K562 (cell line): ENCODE data around the gene FAR1. TPM values are rescaled to one million over a fixed set of nuclear protein-coding genes. Genes with fewer than 3 reads are reported as not detected.

Experiments
- ATAC-seq: fragments of 200-7000 bp; cut with Tn5 transposase; 3 replicates; pipeline ENCODE4 v1.9.1; 2020; ENCODE audit warnings: moderate library complexity
- BruUV-seq: library from RNA; stranded (reverse); fragments of 400-500 nt; replicated peaks from 2 replicates; lab custom pipeline; 2021; lab: Mats Ljungman, UMichigan
- CTCF ChIA-PET: fragments of 300-600 bp; formaldehyde crosslinking; extraction: SDS; loops from one replicate; lab custom pipeline; 2021; ENCODE audit warnings: low intra/inter-chr PET ratio; lab: Yijun Ruan, JAX
- POLR2A ChIA-PET: fragments of 300-600, 350-650 bp; sonication (Branson Sonifier 250); formaldehyde crosslinking; extraction: SDS; loops from one replicate; lab custom pipeline; 2021; ENCODE audit warnings: antibody characterized with exemption, inconsistent platforms; lab: Yijun Ruan, JAX
- DNase-seq, 4 experiments: peaks; one replicate each; pipeline versions ENCODE4 v3.0.0 to v3.0.0-alpha.2; 2011 to 2018; ENCODE audit warnings: low spot score in 3 of 4, mixed read lengths in 3 of 4; ENCODE audit errors: extremely low read depth in 1 of 4
- FAIRE-seq: peaks from 2 replicates; lab custom pipeline; 2011; peaks lifted over from hg19 to GRCh38; lab: Jason Lieb, UNC
- H2AFZ ChIP-seq: 2 replicates; pipeline ENCODE4 v1.6.0; 2011; ENCODE audit warnings: low read depth, low read length, control low read depth, inconsistent platforms
- H3K27ac ChIP-seq: fragments of 200-600 bp; 3 replicates; pipeline ENCODE4 v1.8.0; 2011; ENCODE audit warnings: low read depth, mild to moderate bottlenecking, control low read depth, inconsistent platforms, low read length, moderate library complexity, mixed read lengths; ENCODE audit errors: extremely low read depth
- H3K27me3 ChIP-seq, 2 experiments: fragments of 300-600 bp in 1 of 2; 2 replicates in 1 of 2; 3 replicates in 1 of 2; pipeline versions ENCODE4 v1.6.0 to v1.8.0; 2011; ENCODE audit warnings: inconsistent platforms in 2 of 2, low read length in 2 of 2, mild to moderate bottlenecking in 1 of 2, mixed read lengths in 1 of 2, moderate library complexity in 1 of 2; ENCODE audit not compliant: control insufficient read depth in 2 of 2, insufficient read depth in 2 of 2
- H3K36me3 ChIP-seq: fragments of 300-600 bp; 3 replicates; pipeline ENCODE4 v1.8.0; 2011; ENCODE audit warnings: mild to moderate bottlenecking, low read length, inconsistent platforms; ENCODE audit not compliant: control insufficient read depth, insufficient read depth
- H3K4me1 ChIP-seq, 2 experiments: fragments of 200-600 bp in 1 of 2; replicated peaks in 1 of 2; 2 replicates in 1 of 2; 3 replicates in 1 of 2; pipeline versions ENCODE4 v1.5.1 to v1.8.0; 2011; ENCODE audit warnings: inconsistent platforms in 2 of 2, low read length in 2 of 2, mild to moderate bottlenecking in 1 of 2, mixed read lengths in 1 of 2, moderate library complexity in 1 of 2; ENCODE audit not compliant: control insufficient read depth in 2 of 2, insufficient read depth in 2 of 2
- H3K4me2 ChIP-seq: 2 replicates; pipeline ENCODE4 v1.6.1; 2011; ENCODE audit warnings: low read length, control low read depth, inconsistent platforms, mixed read lengths; ENCODE audit not compliant: insufficient read depth
- H3K4me3 ChIP-seq: fragments of 200-600 bp; sonication (generic), shearing (Covaris generic); 2 replicates; pipeline ENCODE4 v1.5.1; 2016; ENCODE audit warnings: control low read depth, inconsistent platforms
- H3K79me2 ChIP-seq: fragments of 200-600 bp; 3 replicates; pipeline ENCODE4 v1.8.0; 2011; ENCODE audit warnings: low read length, inconsistent platforms; ENCODE audit not compliant: control insufficient read depth, insufficient read depth
- H3K9ac ChIP-seq, 2 experiments: 2 replicates each; pipeline versions ENCODE4 v1.6.0 to v1.6.1; 2011; ENCODE audit warnings: low read depth in 2 of 2, low read length in 2 of 2, control low read depth in 1 of 2, inconsistent platforms in 1 of 2, mild to moderate bottlenecking in 1 of 2, mixed read lengths in 1 of 2; ENCODE audit not compliant: insufficient read depth in 1 of 2
- H3K9me1 ChIP-seq: one replicate; pipeline ENCODE4 v1.6.0; 2011; ENCODE audit warnings: inconsistent platforms, mild to moderate bottlenecking, low read length, moderate library complexity; ENCODE audit not compliant: control insufficient read depth, insufficient read depth
- H3K9me3 ChIP-seq: replicated peaks from 2 replicates; pipeline ENCODE4 v1.5.1; 2011; ENCODE audit warnings: low read depth, low read length, inconsistent platforms; ENCODE audit not compliant: control insufficient read depth, insufficient read depth
- H4K20me1 ChIP-seq: replicated peaks from 2 replicates; pipeline ENCODE4 v1.6.1; 2011; ENCODE audit warnings: low read length, inconsistent platforms, mixed read lengths; ENCODE audit not compliant: control insufficient read depth, insufficient read depth
- EZH2 ChIP-seq: IDR thresholded peaks from 2 replicates; pipeline ENCODE4 v1.6.1; 2012; ENCODE audit warnings: low read depth, mild to moderate bottlenecking, inconsistent platforms, low read length, borderline replicate concordance
- FOXJ2 ChIP-seq: fragments of 200-800 bp; sonication (Bioruptor generic); IDR thresholded peaks from 2 replicates; pipeline ENCODE4 v1.6.1; 2016; ENCODE audit warnings: missing genetic modification characterization, missing compliant biosample characterization
- MCM7 ChIP-seq, 2 experiments: fragments of 450-650 bp; IDR thresholded peaks; 2 replicates each; pipeline ENCODE4 v1.6.1; 2016 to 2018
- POLR2H ChIP-seq: IDR thresholded peaks from 2 replicates; pipeline ENCODE4 v1.6.1; 2016; ENCODE audit warnings: missing genetic modification characterization, low read depth, mild to moderate bottlenecking, control low read depth, missing compliant biosample characterization, moderate library complexity
- PURB ChIP-seq: sonication (generic); formaldehyde crosslinking; IDR thresholded peaks from 2 replicates; pipeline ENCODE4 v1.9.0; 2021; ENCODE audit warnings: low read depth, mild to moderate bottlenecking, missing genetic modification reagents
- SUPT5H ChIP-seq: fragments of 450-650 bp; IDR thresholded peaks from 2 replicates; pipeline ENCODE4 v1.6.1; 2016
- WGBS: fragments of 100-300 bp; shearing (Covaris generic); methylation state at CpG from one replicate; pipeline ENCODE4 v1.1.6; 2016; ENCODE audit warnings: low coverage, mixed read lengths; ENCODE audit not compliant: insufficient coverage; ENCODE audit errors: missing lambda C conversion rate; 5-methylcytosine and 5-hydroxymethylcytosine counted together
- in situ Hi-C: fragments of 300-500 bp; cut with MboI; formaldehyde crosslinking; loops from 4 replicates; pipeline ENCODE4 v1.15.0; 2018; ENCODE audit warnings: inconsistent platforms, mixed read lengths
- intact Hi-C: fragments of 100-400 bp; cut with micrococcal nuclease; formaldehyde crosslinking; loops from 2 replicates; pipeline ENCODE4 v1.14.2; 2022
- polyA plus RNA-seq, 8 experiments: library from polyadenylated mRNA; depleted of rRNA in 4 of 8; stranded (reverse) in 5 of 8; unstranded in 3 of 8; fragments of >200 nt; fragmentation: Nextera tagmentation in 2 of 8; fragmentation: Illumina TruSeq in 1 of 8; extraction: Ambion mirVana in 2 of 8; extraction: Trizol in 1 of 8; gene quantifications; 2 replicates each; pipeline versions ENCODE4 v1.2.1 to v1.2.3, GENCODE V29; 2011 to 2014; ENCODE audit warnings: inconsistent platforms in 1 of 8, missing spikeins in 1 of 8
- total RNA-seq, 7 experiments: library from RNA; depleted of rRNA in 6 of 7; stranded (reverse); fragments of >200 nt in 6 of 7; fragmentation: Illumina TruSeq in 2 of 7; extraction: Trizol in 2 of 7; gene quantifications; 2 replicates each; pipeline versions ENCODE4 v1.2.1 to v1.2.3, GENCODE V29; 2011 to 2021; ENCODE audit warnings: low replicate concordance in 1 of 7
- TF ChIP-seq, protein P1 (sequence below): fragments of 250-450 bp; sonication (Bioruptor Pico); IDR thresholded peaks from 2 replicates; pipeline ENCODE4 v1.8.0; 2021; ENCODE audit warnings: moderate library complexity, mild to moderate bottlenecking, inconsistent platforms

Gene FAR1
- total and polyA plus RNA-seq, 9 of the 15 experiments (the other 6 are each of a cell fraction or from before 2014, with no cell fraction given): 17.7 to 88.2 (median 52.6) TPM

DNA sequence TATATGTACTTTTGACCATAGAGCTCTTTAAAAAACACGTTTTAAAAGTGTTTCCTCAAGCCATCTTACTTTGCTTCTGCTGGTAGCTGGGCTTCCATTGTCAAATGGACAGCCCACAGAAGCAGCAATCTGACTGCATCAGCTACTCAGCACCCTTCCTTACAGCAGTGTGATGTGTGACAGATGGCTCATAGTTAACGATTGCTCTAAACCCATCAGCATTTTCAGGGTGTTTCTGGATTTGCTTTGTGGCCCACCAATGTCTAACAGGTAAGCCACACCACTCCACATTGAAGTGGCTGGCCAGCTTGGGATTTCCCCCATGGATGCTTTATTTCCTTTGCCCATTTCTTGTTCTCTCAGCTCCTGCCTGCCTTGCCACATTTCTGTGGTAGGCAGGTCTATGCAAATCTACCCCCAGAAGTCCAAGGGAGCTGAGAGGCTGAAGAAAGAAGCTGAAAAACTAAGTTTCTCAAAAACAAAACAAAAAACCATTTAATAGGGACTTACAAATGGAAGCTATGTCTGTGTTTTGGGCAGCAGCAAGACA, 7.3 kb upstream of the FAR1 start:
- H3K27me3 ChIP-seq: no peaks in the 10 kb centered on the region
- no peak overlapping the region for H3K4me2 ChIP-seq
- H3K4me3 ChIP-seq: no peak overlapping the region
- no peak for TF ChIP-seq POLR2H (tag)
- TF ChIP-seq SUPT5H: no peak
- no peak for TF ChIP-seq FOXJ2 (tag)
- TF ChIP-seq EZH2: no peak
- TF ChIP-seq, protein P1, sequence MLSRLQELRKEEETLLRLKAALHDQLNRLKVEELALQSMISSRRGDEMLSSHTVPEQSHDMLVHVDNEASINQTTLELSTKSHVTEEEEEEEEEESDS (CRISPR knock-in tag): no peak
- no peak for TF ChIP-seq MCM7 (IDR thresholded peaks at IDR 0.05)
- no peak for TF ChIP-seq PURB
- TF ChIP-seq, all 486 proteins: peak for 0
- DNase-seq (no peak), FAIRE-seq (no peak), ATAC-seq (no peak)
- WGBS: 0% methylated on average over 2 of the region's 2 CpGs
- no peak overlapping the region for H3K27ac ChIP-seq
- BruUV-seq: no TSS peak
- no peak overlapping the region for H2AFZ ChIP-seq
- H3K9me1 ChIP-seq: no peaks in the 10 kb centered on the region
- no peaks in the 10 kb centered on the region for H3K79me2 ChIP-seq
- ChIA-PET POLR2A (interaction anchor here (0.6 to 1.0 kb wide), 3 partner anchors 9 to 321 kb away, joined by 4 to 5 read pairs (median 4); no protein-coding TSS in a partner anchor), CTCF (no interaction called here)
- no peaks in the 10 kb centered on the region for H3K9me3 ChIP-seq
- intact Hi-C loops: loop anchor here (10.0 kb wide), 1 partner anchor 196 kb away; the partner anchor contains the start of gene BTBD10
- in situ Hi-C loops: no loop called here
- no peak overlapping the region for H3K9ac ChIP-seq
- H3K4me1 ChIP-seq: no peaks in the 10 kb centered on the region
- no peaks in the 10 kb centered on the region for H4K20me1 ChIP-seq
- H3K36me3 ChIP-seq: no peaks in the 10 kb centered on the region
